Stimulated activated CD8-positive, alpha-beta memory T cell treated with anti-CD3 and anti-CD28 coated beads, Interleukin-12 subunit alpha, Interleukin-12 subunit beta, amount 100 ng/mL, for 4 hours (primary cell): ENCODE results near the gene LAPTM5.
A peak's percentile ranks its signal among the peaks of the same experiment; 100 is the strongest.
"Not testable (repeated sequence)": the region's sequence is repeated elsewhere in the genome, so short reads cannot be mapped to it uniquely, and the experiment has no call there.

ENCODE experiments used
- DNase-seq: peaks from one replicate; pipeline ENCODE4 v3.0.0-alpha.2; 2020; ENCODE audit warnings: low read depth

Gene LAPTM5, protein sequence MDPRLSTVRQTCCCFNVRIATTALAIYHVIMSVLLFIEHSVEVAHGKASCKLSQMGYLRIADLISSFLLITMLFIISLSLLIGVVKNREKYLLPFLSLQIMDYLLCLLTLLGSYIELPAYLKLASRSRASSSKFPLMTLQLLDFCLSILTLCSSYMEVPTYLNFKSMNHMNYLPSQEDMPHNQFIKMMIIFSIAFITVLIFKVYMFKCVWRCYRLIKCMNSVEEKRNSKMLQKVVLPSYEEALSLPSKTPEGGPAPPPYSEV

DNA sequence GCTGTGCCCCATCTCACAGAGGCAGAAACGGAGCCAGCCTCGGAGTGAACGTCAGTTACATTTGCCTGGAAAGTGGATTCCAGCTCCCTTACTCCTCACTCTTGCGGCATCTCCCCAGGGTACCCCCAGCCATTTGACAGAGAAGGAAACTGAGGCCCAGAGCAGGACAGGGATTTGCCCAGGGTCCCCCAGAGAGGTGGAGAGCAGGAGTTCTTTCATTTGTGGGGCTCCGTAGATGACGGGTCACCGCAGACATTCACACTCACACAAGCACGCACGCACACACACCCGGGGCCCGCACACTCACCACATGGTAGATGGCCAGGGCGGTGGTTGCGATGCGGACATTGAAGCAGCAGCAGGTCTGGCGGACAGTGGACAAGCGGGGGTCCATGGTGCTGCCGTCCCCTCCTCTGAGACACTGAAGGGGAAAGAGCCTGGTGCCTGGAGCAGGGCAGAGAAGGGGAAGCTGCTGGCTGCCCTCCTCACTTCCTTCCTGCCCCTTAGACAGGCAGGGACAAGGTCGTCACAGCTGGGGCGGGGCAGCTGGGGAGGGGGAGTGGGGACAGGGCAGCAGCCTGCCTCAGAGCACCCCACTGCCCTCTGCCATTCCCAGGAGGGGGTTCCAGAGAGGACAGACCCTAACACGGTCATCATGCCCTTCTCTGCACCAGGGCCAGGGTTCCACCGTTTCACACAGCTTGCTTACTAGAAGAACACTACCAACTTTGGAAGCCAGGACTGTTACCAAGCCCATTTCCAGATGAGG lies at the start of gene LAPTM5:
Gene LAPTM5 (minus strand): TSS at position 423 of the 769 bp plus-strand sequence. CDS start 29 bp downstream, at position 394.
- no peak for DNase-seq

DNA sequence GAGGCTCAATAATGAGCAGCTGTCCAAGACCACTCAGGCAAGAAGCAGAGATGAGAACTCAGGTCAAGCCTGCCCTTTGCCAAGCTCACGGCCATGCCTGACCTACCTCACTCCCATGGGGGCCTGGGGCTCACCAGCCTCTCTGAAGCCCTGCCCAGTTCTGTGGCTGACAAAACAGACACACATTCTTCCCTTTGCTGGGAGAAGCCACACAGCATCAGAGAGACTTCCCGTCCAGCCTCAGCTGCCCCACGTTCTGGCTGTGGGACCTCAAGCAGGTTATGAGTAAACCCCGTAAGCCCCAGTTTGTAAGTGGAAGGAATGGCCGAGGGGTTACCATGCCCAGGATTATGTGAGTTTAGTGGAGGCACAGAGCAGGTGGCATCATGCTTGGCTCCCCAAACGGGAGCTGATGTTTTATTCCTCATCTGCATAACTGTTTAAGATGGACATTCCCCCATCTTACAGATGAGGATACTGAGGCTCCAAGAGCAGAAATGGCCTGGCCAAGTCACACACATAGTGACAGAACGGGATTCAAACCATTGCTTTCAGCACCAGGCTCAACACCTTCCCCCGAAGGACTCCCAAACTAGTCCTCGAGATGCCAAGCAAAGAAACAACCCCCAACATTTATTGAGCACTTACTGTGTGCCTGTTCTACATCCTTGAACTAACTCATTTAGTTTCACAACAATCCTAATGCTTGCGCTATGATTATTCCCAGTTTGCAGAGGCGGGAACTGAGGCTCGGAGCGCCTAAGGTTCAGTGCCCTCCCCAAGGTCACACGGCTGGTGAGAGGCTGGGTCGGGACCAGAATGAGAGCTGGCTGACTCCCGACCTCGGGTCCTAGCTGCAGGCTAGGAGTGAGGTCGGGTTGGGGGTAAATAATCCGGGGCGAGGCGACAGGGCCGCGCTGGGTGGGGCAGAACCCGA lies 49.1 kb upstream of the LAPTM5 start:
- no peak for DNase-seq

GRCh38 chr1:30805304-30806003 lies 47.9 kb upstream of the LAPTM5 start:
- no peak for DNase-seq

DNA sequence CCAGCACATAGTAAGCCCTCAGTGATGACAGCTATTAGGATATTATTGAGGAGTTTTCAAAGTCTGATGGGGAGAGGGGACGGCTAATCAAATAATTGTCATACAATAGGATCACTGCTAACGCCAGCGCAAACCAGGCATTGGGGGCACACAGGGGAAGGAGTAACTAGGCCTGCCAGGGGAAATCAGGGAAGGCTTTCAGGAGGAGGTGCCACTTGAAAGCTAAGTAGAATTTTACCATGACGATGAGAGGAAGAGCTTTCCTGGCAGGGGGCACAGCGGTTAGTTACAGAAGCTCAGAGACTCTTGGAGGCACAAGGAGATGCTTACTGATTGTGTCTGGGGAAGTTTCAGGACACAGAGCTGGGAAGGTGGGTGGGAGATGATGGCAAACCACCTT lies 47.2 kb upstream of the LAPTM5 start:
- no peak for DNase-seq

DNA sequence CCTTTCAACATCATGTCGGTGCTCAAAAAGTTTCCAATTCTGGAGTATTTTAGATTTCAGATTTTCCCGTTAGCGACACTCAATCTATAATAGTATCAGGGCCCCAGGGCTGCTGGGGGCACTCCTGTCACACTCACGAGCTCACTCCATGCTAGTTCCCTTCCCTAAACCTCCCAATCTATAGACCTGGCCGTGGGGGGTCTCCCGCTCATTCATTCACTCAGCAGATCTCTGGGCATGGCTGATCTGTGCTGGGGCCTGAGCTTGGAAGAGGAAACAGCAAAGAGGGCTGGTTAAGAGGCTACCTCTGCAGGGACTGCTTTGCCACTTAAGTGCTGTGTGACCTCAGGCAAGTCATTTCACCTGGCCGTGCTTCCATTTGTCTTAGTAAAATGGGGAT lies 46.8 kb upstream of the LAPTM5 start:
- DNase-seq: no peak

DNA sequence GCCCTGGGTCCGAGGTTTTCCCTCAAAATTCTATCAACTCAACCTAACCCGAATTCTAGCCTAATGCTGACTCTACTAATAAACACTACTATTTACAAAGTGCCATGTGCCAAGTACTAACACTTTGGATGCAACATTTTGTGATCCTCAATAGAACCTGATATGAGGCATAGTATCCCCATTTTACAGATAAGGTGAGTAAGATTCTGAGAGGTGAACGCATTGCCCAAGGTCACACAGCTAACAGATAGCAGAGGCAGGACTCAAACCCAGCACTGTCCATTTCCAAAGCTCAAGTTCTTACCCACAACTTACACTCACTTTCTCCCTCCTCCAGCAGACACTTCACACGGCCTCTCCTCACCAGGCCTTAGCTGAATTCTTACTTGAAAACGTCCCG lies 46.0 kb upstream of the LAPTM5 start:
- DNase-seq: no peak

- DNase-seq: peak; percentile 59
Measured at GRCh38 chr1:30801771-30802198, 44.2 kb upstream of the LAPTM5 start.

DNA sequence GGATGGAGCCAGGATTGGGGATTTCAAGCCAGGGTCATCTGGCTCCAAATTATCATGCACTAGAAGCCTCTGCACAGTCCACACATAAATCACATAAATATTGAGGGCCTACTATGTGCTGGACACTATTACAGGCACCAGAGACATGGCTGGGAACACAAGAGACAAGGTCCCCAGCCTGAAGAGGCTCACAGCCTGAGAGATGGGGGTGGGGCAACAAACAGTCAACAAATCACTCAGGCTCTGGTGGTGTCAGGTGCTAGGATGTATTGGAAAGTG lies 41.6 kb upstream of the LAPTM5 start:
- no peak for DNase-seq

DNA sequence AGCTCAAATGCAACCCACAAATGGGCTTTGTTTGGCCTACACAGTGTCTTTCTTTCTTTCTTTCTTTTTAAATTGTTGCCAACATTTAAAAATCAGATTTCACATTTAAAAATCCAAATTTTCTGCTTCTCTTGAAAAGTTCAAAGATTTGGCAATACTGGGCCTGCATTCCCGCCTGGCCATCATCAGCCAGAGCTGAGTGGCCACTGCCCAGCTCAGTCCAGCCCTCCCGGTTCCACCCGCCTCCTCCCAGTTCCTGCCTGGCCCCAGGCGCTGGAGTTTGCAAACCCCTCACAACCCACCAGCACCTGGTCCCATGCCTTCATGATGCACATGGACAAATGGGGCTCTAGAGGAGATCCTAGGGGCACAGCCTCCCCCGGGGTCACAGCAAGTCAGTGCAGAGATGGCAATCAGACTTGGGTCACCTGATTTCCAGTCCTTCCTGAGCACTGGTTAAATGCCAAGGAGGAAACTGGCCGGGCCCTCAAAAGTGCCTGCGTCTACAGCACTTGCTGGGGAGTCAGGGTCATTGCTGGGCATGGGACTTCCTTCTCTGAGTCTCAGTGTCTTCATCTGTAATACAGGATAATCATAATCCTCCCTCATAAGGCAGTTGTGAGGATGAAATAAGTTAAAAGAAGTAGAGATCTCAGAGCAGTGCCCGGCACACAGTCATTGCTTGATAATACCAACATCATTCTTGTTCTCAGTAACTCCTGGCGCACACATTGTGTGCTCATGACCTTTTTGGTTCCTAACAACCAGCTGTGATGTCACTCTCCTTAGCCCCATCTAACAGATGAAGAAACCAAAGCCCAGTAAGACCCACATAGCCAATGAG lies 41.0 kb upstream of the LAPTM5 start:
- DNase-seq: no peak

DNA sequence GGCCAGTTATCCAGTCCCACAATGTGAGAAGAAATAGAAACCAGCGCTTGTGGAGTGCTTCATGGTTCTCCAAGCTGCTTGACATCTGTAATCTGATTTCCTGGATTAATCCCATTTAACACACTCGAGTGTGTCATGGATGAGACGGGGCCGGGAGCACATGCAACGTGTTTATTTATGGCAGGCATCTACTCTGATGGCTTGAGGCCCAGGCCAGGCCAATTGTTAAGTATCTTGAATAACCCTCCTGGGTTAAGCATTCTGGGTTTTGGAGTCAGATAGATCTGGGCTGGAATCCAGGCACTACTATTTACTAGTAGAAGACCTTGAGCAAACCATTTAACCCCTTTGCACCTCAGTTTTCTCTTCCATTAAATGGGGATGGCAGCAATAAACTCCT lies 37.5 kb upstream of the LAPTM5 start:
- no peak for DNase-seq

DNA sequence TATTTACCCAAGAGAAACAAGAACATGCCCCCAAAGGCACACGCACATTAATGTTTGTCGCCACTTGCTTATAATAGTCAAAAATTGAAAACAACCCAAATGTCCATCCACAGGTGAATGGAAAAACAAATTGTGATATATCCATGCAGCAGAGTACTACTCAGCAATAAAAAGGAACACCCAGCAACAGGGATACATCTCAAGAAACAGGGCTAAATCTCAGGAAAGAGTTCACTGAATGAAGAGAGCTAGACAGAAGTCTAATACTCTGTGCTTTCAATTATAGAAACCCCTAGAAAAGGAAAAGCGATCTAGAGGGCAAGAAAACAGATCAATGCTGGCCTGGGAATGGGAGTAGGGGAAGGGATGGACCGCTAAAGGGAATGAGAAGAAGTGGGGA lies 36.7 kb upstream of the LAPTM5 start:
- DNase-seq: no peak

DNA sequence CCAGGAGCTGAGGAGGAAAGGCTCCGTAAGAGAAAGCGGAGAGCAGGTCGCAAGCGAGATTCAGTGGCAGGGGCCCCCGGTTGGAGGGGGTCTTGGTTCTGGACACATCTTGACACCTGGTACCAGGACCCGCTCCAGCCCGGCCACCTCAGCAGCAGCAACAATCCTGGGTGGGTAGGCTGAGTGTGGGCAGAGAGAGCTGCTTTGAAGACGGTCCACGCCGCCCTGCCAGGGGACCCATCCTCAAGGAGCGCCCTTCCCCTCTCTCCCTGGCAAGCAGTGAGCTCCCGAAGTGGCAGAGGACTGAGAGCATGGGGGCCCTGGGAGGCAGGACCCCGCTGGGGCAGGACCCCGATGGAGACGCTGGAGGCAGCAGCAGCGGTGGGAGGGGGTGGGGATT lies 35.6 kb upstream of the LAPTM5 start:
- DNase-seq: no peak

- no peak for DNase-seq
Measured at GRCh38 chr1:30791868-30792267, 34.3 kb upstream of the LAPTM5 start.

DNA sequence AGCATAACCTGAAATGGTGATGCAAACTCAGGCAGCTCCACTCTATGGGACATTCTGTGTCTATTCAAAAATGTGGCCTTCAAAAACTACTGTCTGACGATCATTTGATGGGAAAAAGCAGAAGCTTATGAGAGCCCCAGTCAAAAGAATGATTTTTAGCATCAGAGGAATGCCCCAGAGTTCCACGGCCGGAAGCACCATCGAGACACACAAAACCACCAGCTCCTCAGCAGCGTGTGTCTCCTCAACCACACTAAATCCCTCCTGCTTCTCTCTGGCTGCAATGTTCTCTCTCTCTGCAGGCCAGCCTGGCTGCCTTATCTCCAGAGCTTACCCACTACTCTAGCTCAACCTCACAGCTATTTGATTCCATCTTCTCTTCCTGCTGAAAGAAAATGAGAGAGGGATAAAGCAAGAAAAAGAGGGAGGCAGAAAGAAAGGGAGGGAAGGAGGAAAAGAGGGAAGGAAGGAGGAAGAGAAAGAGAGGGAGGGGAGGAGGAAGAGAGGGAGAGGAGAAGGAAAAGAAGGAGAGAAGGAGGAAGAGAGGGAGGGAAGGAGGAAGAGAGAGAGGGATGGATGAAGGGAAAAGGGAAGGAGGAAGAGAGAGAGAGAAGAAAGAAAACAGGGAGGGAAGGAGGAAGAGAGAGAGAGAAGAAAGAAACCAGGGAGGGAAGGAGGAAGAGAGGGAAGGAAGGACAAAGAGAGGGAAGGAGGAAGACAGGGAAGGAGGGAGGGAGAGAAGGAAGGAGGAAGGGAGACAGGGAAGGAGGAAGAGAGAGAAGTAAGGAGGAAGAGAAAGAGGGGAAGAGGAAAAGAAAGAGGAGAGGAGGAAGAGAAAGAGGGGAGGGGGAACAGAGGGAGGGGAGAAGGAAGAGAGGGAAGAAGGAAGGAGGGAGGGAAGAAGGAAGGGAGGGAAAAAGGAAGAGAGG lies 33.5 kb upstream of the LAPTM5 start:
- no peak for DNase-seq

- DNase-seq: not testable (repeated sequence)
Measured at GRCh38 chr1:30790256-30790525, 32.6 kb upstream of the LAPTM5 start.

GRCh38 chr1:30789388-30790255 lies 32.0 kb upstream of the LAPTM5 start:
- no peak for DNase-seq

DNA sequence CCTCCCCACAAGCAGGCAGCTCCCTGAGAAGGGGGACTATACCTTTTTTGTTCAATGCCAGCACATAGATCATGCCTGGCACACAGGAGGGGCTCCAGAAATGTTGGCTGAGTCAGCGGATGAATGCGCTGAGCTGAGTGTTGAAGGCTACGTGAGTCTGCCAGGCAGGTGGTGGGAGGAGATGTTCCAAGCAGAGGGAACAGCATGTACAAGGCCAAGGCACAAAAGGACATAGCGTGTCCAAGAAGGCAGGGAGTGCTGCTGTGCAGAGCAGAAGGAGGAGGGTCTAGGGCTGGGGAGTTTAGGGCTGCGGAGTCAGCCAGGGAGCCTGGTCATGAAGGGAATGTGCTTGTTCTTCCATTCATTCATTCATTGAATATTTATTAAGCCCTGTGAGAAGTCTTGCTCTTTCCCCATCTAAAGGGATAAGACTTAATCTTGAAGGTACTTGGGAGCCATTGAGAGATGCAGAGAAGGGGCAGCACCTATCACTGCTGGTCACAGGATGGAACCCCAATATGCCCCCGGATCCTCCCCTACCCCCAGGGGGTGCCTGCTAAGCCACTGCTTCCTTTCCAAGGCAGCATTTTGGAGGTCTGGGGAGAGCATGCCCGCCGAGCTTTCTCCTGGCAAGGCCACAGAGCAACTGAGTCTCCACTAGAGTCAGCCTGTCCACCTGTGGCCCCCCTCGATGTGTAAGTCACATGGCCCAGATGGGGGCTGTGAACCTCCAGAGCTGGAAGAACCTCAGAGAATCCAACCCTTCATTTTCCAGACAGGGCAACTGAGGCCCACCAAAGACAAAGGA lies 31.2 kb upstream of the LAPTM5 start:
- DNase-seq: no peak

DNA sequence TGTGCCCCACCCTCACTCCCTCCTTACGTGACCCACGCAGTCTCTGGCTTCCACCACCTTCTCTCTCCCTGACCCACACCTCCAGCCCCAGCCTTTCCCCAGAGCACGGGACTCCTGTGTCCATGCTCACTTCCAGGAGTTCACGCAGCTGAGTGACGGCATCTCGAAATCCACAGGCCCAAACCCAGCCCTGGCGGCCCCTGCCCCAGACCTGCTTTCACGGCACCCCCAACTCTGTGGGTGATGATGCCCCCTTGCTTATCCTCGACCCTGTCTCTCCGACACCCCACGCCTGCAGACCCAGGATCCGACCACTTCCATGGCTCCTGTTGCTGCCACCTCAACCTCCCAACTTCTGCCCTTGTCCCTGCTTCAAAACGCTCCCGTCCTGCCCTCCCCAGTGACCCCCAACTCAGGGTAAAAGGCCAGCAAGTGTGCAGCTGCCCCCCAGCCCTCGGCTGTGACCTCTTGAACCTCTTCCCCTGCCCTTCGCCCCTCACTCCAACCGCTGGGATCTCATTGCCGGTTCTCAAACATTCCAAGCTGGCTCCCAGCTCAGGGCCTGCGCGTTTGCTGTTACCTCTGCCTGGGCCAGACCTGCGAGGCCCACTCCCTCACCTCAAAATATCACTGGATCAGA lies 30.4 kb upstream of the LAPTM5 start:
- DNase-seq: no peak
